Thyroid gland (tissue), 4 donors: Measurements from ENCODE around the gene ARMC9. TPM values are rescaled to one million over a fixed set of nuclear protein-coding genes. Genes with fewer than 3 reads are reported as not detected.

Experiments used
- DNase-seq, 2 donors: peaks; one replicate each; pipeline ENCODE4 v3.0.0-alpha.2; 2019
- H3K27ac ChIP-seq, 3 donors: fragments of 200-600 bp; sonication (generic); 1 replicate in 2 of 3; 2 replicates in 1 of 3; pipeline ENCODE4 v1.5.1; 2016 to 2019; ENCODE audit warnings: mild to moderate bottlenecking in 1 of 3, moderate library complexity in 1 of 3
- H3K27me3 ChIP-seq: fragments of 200-600 bp; sonication (generic); one replicate; pipeline ENCODE4 v1.5.1; 2019
- H3K36me3 ChIP-seq, 2 donors: fragments of 200-600 bp; sonication (generic); one replicate each; pipeline ENCODE4 v1.5.1; 2016 to 2019
- H3K4me1 ChIP-seq, 2 donors: fragments of 200-600 bp; sonication (generic); one replicate each; pipeline ENCODE4 v1.5.1; 2017 to 2019
- H3K4me3 ChIP-seq, 3 donors: fragments of 200-600 bp; sonication (generic); replicated peaks in 1 of 3; 1 replicate in 2 of 3; 2 replicates in 1 of 3; pipeline ENCODE4 v1.5.1; 2016; ENCODE audit warnings: mild to moderate bottlenecking in 1 of 3
- H3K9me3 ChIP-seq: fragments of 200-600 bp; sonication (generic); one replicate; pipeline ENCODE4 v1.5.1; 2017
- CTCF ChIP-seq, 6 experiments: fragments of 200-600 bp in 3 of 6; fragments of 450-650 bp in 3 of 6; sonication (generic) in 3 of 6; IDR thresholded peaks; one replicate each; pipeline ENCODE4 v1.5.1; 2016 to 2019; ENCODE audit warnings: antibody characterized with exemption in 6 of 6, mild to moderate bottlenecking in 2 of 6, inconsistent platforms in 1 of 6, moderate library complexity in 1 of 6
- POLR2A ChIP-seq, 2 donors: fragments of 450-650 bp; IDR thresholded peaks; one replicate each; pipeline ENCODE4 v1.6.1; 2017; ENCODE audit warnings: antibody characterized with exemption in 2 of 2, mild to moderate bottlenecking in 2 of 2, moderate library complexity in 1 of 2
- WGBS, 2 donors: methylation state at CpG; one replicate each; pipeline ENCODE4 v1.1.5; 2017; 5-methylcytosine and 5-hydroxymethylcytosine counted together
- intact Hi-C: fragments of 100-400 bp; cut with DNase I; formaldehyde crosslinking; loops from one replicate; pipeline ENCODE4 v1.15.1; 2023
- total RNA-seq, 4 donors: library from RNA; depleted of rRNA; stranded (reverse); fragments of >200 nt; gene quantifications; one replicate each; pipeline ENCODE4 v1.2.3, GENCODE V29; 2016

The ARMC9 gene
- total RNA-seq, 4 donors from 2014 or later: 20.3 to 30.7 (median 28.0) TPM

- no peak for DNase-seq
- intact Hi-C loops: no loop called here
- WGBS, 2 donors: 94 to 95% methylated on average over 5 of the region's 5 CpGs
- Histone ChIP-seq H3K27ac (no peak overlapping the region), H3K4me1 (no peaks in the 10 kb centered on the region), H3K27me3 (no peaks in the 10 kb centered on the region), H3K36me3 (no peaks in the 10 kb centered on the region), H3K9me3 (no peaks in the 10 kb centered on the region), H3K4me3 (no peak overlapping the region)
- TF ChIP-seq POLR2A (IDR thresholded peaks at IDR 0.05) (no peak), CTCF (IDR thresholded peaks at IDR 0.05) (no peak)
Measured at GRCh38 chr2:231385429-231385828, 187.0 kb downstream of the ARMC9 start.

- Histone ChIP-seq H3K9me3 (no peaks in the 10 kb centered on the region), H3K4me1 (no peaks in the 10 kb centered on the region), H3K4me3 (no peak overlapping the region), H3K27me3 (no peaks in the 10 kb centered on the region), H3K36me3 (no peaks in the 10 kb centered on the region), H3K27ac (no peak overlapping the region)
- TF ChIP-seq CTCF (IDR thresholded peaks at IDR 0.05) (no peak), POLR2A (IDR thresholded peaks at IDR 0.05) (no peak)
- no peak for DNase-seq
- intact Hi-C loops: no loop called here
- WGBS, 2 donors: 76 to 77% methylated on average over 2 to 3 of the region's 3 CpGs
Measured at GRCh38 chr2:231386446-231386845, 188.0 kb downstream of the ARMC9 start.

- peak in 1 of 2 donors; percentile 30 for DNase-seq
- no peak overlapping the region for H3K4me3 ChIP-seq
- H3K9me3 ChIP-seq: no peaks in the 10 kb centered on the region
- TF ChIP-seq CTCF (IDR thresholded peaks at IDR 0.05) (no peak), POLR2A (IDR thresholded peaks at IDR 0.05) (no peak)
- H3K27me3 ChIP-seq: no peaks in the 10 kb centered on the region
- WGBS, 2 donors: 74 to 80% methylated on average over 21 to 23 of the region's 26 CpGs
- H3K36me3 ChIP-seq: no peaks in the 10 kb centered on the region
- no peaks in the 10 kb centered on the region for H3K4me1 ChIP-seq
- intact Hi-C loops: no loop called here
- no peak overlapping the region for H3K27ac ChIP-seq
Measured at GRCh38 chr2:231387904-231388724, 189.7 kb downstream of the ARMC9 start.

GRCh38 chr2:231388725-231389346 is 190.4 kb downstream of the ARMC9 start:
- no peaks in the 10 kb centered on the region for H3K4me1 ChIP-seq
- intact Hi-C loops: no loop called here
- WGBS, 2 donors: 90 to 94% methylated on average over 12 to 15 of the region's 15 CpGs
- no peaks in the 10 kb centered on the region for H3K36me3 ChIP-seq
- no peak for DNase-seq
- no peak overlapping the region for H3K27ac ChIP-seq
- TF ChIP-seq POLR2A (IDR thresholded peaks at IDR 0.05) (no peak), CTCF (IDR thresholded peaks at IDR 0.05) (no peak)
- H3K4me3 ChIP-seq: no peak overlapping the region
- H3K9me3 ChIP-seq: no peaks in the 10 kb centered on the region
- H3K27me3 ChIP-seq: no peaks in the 10 kb centered on the region

- Histone ChIP-seq H3K27ac (no peak overlapping the region), H3K4me1 (peaks cover 0 to 6% of the 10 kb centered on the region in 2 donors), H3K9me3 (no peaks in the 10 kb centered on the region), H3K4me3 (no peak overlapping the region), H3K36me3 (no peaks in the 10 kb centered on the region), H3K27me3 (no peaks in the 10 kb centered on the region)
- intact Hi-C loops: no loop called here
- 80% methylated on average over 8 of the region's 8 CpGs for WGBS, 2 donors
- DNase-seq: no peak
- TF ChIP-seq CTCF (IDR thresholded peaks at IDR 0.05): no peak
Measured at GRCh38 chr2:231390667-231391066, 192.2 kb downstream of the ARMC9 start.
